Activated B cell treated with CpG ODN at 0.5 μM for 24 hours (primary cell): ENCODE data around the gene SECISBP2. TPM values are rescaled to one million over a fixed set of nuclear protein-coding genes. Genes with fewer than 3 reads are reported as not detected.

ENCODE experiments used
- ATAC-seq: fragments of 200-7000 bp; cut with Tn5 transposase; one replicate; pipeline ENCODE4 v1.10.0; 2021; ENCODE audit warnings: low read depth, mild to moderate bottlenecking, moderate library complexity
- CTCF ChIA-PET: fragments of 350-600 bp; sonication (Branson Sonifier 250); formaldehyde crosslinking; loops from one replicate; lab custom pipeline; 2021; ENCODE audit warnings: antibody characterized with exemption; lab: Charles Lee
- POLR2A ChIA-PET: fragments of 350-600 bp; sonication (Branson Sonifier 250); formaldehyde crosslinking; loops from one replicate; lab custom pipeline; 2021; ENCODE audit warnings: antibody characterized with exemption; lab: Charles Lee
- DNase-seq: peaks from one replicate; pipeline ENCODE4 v3.0.0; 2022
- H3K27ac Mint-ChIP-seq: one replicate; pipeline ENCODE4 v1.8.0; 2020; ENCODE audit warnings: mixed read lengths
- H3K27me3 Mint-ChIP-seq: one replicate; pipeline ENCODE4 v1.8.0; 2021; ENCODE audit warnings: mixed read lengths
- H3K36me3 Mint-ChIP-seq: one replicate; pipeline ENCODE4 v1.8.0; 2021; ENCODE audit warnings: low read depth, mixed read lengths
- H3K4me1 Mint-ChIP-seq: one replicate; pipeline ENCODE4 v1.8.0; 2021; ENCODE audit warnings: mixed read lengths
- H3K4me3 Mint-ChIP-seq: one replicate; pipeline ENCODE4 v1.8.0; 2020; ENCODE audit warnings: mild to moderate bottlenecking, mixed read lengths
- H3K9me3 Mint-ChIP-seq: one replicate; pipeline ENCODE4 v1.8.0; 2020; ENCODE audit warnings: mixed read lengths
- CTCF ChIP-seq: fragments of 200-600 bp; IDR thresholded peaks from one replicate; pipeline ENCODE4 v1.8.0; 2022; ENCODE audit warnings: antibody characterized with exemption, mild to moderate bottlenecking
- intact Hi-C: fragments of 100-400 bp; cut with micrococcal nuclease; formaldehyde crosslinking; loops from one replicate; pipeline ENCODE4 v1.15.1; 2024
- total RNA-seq: library from RNA; stranded (reverse); gene quantifications from 2 replicates; pipeline ENCODE4 v1.2.3, GENCODE V29; 2022

SECISBP2 gene
- total RNA-seq, 1 donor from 2014 or later = 97.1 TPM

GRCh38 chr9:89304020-89304833 lies 14.1 kb upstream of the SECISBP2 start:
- Mint-ChIP-seq H3K27me3 (no peaks in the 10 kb centered on the region), H3K4me1 (peaks cover 15% of the 10 kb centered on the region), H3K27ac (peak overlapping the region; percentile 10), H3K9me3 (no peaks in the 10 kb centered on the region), H3K4me3 (no peak overlapping the region), H3K36me3 (peaks cover 5% of the 10 kb centered on the region)
- ChIA-PET CTCF (no interaction called here), POLR2A (no interaction called here)
- no peak for ATAC-seq
- intact Hi-C loops = no loop called here
- TF ChIP-seq CTCF = no peak
- no peak for DNase-seq

DNA sequence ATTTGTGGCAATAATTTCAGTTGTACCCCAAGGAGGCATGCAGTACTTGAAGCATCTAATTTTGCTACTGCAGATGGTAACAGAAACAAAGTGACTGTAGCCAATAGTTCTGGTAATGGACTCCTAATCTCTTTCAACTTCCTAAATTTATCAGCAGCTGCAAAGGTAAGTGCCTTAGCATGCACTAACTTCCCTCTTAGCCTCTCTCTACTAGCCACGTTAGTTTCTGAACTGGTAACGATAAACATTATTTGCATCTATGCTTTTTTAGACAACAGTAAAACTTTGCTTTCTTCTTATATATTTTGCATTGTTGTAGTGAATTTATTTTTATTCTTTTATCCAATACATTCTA lies 13.5 kb upstream of the SECISBP2 start:
- ChIA-PET CTCF (no interaction called here), POLR2A (no interaction called here)
- Mint-ChIP-seq H3K4me3 (no peak overlapping the region), H3K4me1 (peaks cover 20% of the 10 kb centered on the region), H3K27ac (no peak overlapping the region), H3K27me3 (no peaks in the 10 kb centered on the region), H3K9me3 (no peaks in the 10 kb centered on the region), H3K36me3 (peaks cover 5% of the 10 kb centered on the region)
- DNase-seq (no peak), ATAC-seq (peak; percentile 49)
- TF ChIP-seq CTCF = no peak
- intact Hi-C loops = no loop called here

GRCh38 chr9:89305868-89306267 lies 12.4 kb upstream of the SECISBP2 start:
- no peaks in the 10 kb centered on the region for H3K27me3 Mint-ChIP-seq
- no peak overlapping the region for H3K27ac Mint-ChIP-seq
- H3K9me3 Mint-ChIP-seq = no peaks in the 10 kb centered on the region
- no peak overlapping the region for H3K4me3 Mint-ChIP-seq
- CTCF ChIA-PET = no interaction called here
- peaks cover 28% of the 10 kb centered on the region for H3K4me1 Mint-ChIP-seq
- no peak for DNase-seq
- TF ChIP-seq CTCF = no peak
- ATAC-seq = no peak
- POLR2A ChIA-PET = no interaction called here
- peaks cover 9% of the 10 kb centered on the region for H3K36me3 Mint-ChIP-seq
- intact Hi-C loops = no loop called here

DNA sequence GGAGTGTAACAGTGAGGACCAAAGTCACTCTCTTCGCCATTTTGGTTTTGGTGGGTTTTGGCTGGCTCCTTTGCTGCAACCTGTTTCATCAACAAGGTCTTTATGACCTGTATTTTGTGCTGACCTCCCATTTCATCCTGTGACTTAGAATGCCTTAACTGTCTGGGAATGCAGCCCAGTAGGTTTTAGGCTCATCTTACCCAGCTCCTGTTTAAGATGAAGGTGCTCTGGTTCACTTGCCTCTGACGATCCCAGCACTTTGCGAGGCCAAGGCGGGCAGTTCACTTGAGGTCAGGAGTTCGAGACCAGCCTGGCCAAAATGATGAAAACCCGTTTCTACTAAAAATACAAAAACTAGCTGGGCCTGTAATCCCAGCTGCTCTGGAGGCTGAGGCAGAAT lies 9.1 kb upstream of the SECISBP2 start:
- ChIA-PET CTCF (no interaction called here), POLR2A (no interaction called here)
- Mint-ChIP-seq H3K4me1 (peaks cover 57% of the 10 kb centered on the region), H3K9me3 (no peaks in the 10 kb centered on the region), H3K4me3 (peak overlapping the region; percentile 24), H3K36me3 (peaks cover 13% of the 10 kb centered on the region), H3K27ac (peak overlapping the region; percentile 99), H3K27me3 (no peaks in the 10 kb centered on the region)
- no peak for TF ChIP-seq CTCF
- DNase-seq (no peak), ATAC-seq (no peak)
- intact Hi-C loops = no loop called here

DNA sequence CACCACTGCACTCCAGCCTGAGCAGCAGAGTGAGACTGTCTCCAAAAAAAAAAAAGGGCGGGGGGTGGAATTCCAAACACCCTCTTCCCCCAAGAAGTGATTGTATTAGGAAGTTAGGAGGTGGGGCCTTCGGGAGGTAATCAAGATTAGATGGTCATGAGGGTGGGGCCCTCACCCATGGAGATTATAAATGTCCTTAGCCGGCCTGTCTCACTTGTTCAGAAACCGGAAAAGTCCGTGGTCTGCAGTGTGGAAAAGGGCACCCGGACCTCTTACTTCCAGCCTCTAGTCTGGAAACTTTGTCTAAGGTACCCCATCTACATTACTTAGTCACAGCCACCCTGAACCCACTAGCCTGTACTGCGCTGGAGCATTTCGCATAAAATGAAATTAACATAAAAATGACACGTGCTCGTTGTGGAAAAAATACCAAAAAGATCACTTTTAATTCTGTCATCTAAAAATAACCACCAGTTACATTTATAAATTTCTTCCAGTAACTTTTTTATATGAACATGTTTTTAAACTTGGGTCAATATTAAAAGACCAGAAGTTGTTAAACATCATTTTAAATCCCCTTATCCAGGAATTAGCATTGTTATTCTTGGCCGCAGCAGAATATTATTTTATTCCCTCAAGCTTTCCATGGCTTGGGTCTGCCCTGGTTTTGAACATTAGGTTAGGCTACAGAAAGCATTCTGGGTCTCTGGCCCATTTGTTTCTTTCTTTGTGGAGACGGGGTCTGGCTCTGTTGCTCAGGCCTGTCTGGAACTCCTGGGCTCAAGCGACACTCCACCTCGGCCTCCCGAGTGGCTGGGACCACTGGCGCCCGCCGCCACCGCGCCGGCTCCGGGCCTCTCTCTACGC lies 8.5 kb upstream of the SECISBP2 start:
- CTCF ChIA-PET = interaction anchor here (1.0 kb wide), 1 partner anchor 239 kb away, joined by 4 read pairs; no protein-coding TSS in a partner anchor
- peaks cover 18% of the 10 kb centered on the region for H3K36me3 Mint-ChIP-seq
- intact Hi-C loops = loop anchor here (1.0 to 10.0 kb wide), 4 partner anchors 8 to 1495 kb away; partner anchors contain the start of genes SECISBP2 and SYK

More for the DNA sequence above, 8.5 kb upstream of the SECISBP2 start:
- TF ChIP-seq CTCF = no peak
- Mint-ChIP-seq H3K4me1 (peaks cover 54% of the 10 kb centered on the region), H3K9me3 (no peaks in the 10 kb centered on the region), H3K27ac (peak overlapping the region; percentile 99), H3K27me3 (no peaks in the 10 kb centered on the region), H3K4me3 (peak overlapping the region; percentile 96)
- POLR2A ChIA-PET = interaction anchor here (0.6 to 1.9 kb wide), 9 partner anchors 9 to 213 kb away, joined by 3 to 12 read pairs (median 4); partner anchors contain the start of gene SECISBP2
- DNase-seq (no peak), ATAC-seq (no peak)
